ENCODE data around the gene DLEC1. TPM values are rescaled to one million over a fixed set of nuclear protein-coding genes. Genes with fewer than 3 reads are reported as not detected.

Gene DLEC1
- total and polyA plus RNA-seq, 2 donors (not counting 1 experiment from before 2014, with no cell fraction given): under 0.01 to 0.02 TPM

GRCh38 chr3:38088126-38089078 lies 49.4 kb downstream of the DLEC1 start:
- H3K9me3 ChIP-seq (ENCODE audit: control insufficient read depth, insufficient read depth, low read depth, low read length): peaks cover 3% of the 10 kb centered on the region
- no peaks in the 10 kb centered on the region for H3K79me2 ChIP-seq (ENCODE audit: control insufficient read depth, insufficient read depth, low read length)
- no peak for DNase-seq (ENCODE audit: low read depth in 2 of 2)
- no peaks in the 10 kb centered on the region for H3K4me1 ChIP-seq (ENCODE audit: control insufficient read depth, extremely low read depth, insufficient read depth, low read length)
- H3K27ac ChIP-seq (ENCODE audit: insufficient read depth, low read length): no peak overlapping the region
- TF ChIP-seq CTCF (conservative IDR thresholded peaks at IDR 0.05 in 1 of 2, IDR thresholded peaks at IDR 0.05 in 1 of 2; ENCODE audit: low read depth in 1 of 2, low read length in 2 of 2) (no peak), EZH2 (IDR thresholded peaks at IDR 0.05; ENCODE audit: low read length, missing control alignments) (no peak)
- no peak overlapping the region for H3K4me2 ChIP-seq (ENCODE audit: extremely low read depth, insufficient read depth, low read length)
- H4K20me1 ChIP-seq (ENCODE audit: control insufficient read depth, extremely low read depth, insufficient read depth, low read length): no peaks in the 10 kb centered on the region
- H2AFZ ChIP-seq (ENCODE audit: low read length): no peak overlapping the region
- H3K9ac ChIP-seq (ENCODE audit: insufficient read depth, low read length): no peak overlapping the region
- H3K4me3 ChIP-seq (replicated peaks in 1 of 4; ENCODE audit: control extremely low read depth in 1 of 4, insufficient read depth in 1 of 4, low read depth in 3 of 4, low read length in 4 of 4): no peak overlapping the region
- peaks cover 3% of the 10 kb centered on the region for H3K27me3 ChIP-seq (ENCODE audit: control insufficient read depth, insufficient read depth, low read length)
- H3K36me3 ChIP-seq (ENCODE audit: control insufficient read depth, insufficient read depth, low read length): no peaks in the 10 kb centered on the region

GRCh38 chr3:38089163-38089562 lies 50.2 kb downstream of the DLEC1 start:
- no peak overlapping the region for H3K9ac ChIP-seq (ENCODE audit: insufficient read depth, low read length)
- H4K20me1 ChIP-seq (ENCODE audit: control insufficient read depth, extremely low read depth, insufficient read depth, low read length): no peaks in the 10 kb centered on the region
- H3K79me2 ChIP-seq (ENCODE audit: control insufficient read depth, insufficient read depth, low read length): no peaks in the 10 kb centered on the region
- H3K9me3 ChIP-seq (ENCODE audit: control insufficient read depth, insufficient read depth, low read depth, low read length): peaks cover 2% of the 10 kb centered on the region
- no peak overlapping the region for H3K4me2 ChIP-seq (ENCODE audit: extremely low read depth, insufficient read depth, low read length)
- no peaks in the 10 kb centered on the region for H3K36me3 ChIP-seq (ENCODE audit: control insufficient read depth, insufficient read depth, low read length)
- no peak for DNase-seq (ENCODE audit: low read depth in 2 of 2)
- H2AFZ ChIP-seq (ENCODE audit: low read length): no peak overlapping the region
- peaks cover 8% of the 10 kb centered on the region for H3K27me3 ChIP-seq (ENCODE audit: control insufficient read depth, insufficient read depth, low read length)
- no peak overlapping the region for H3K4me3 ChIP-seq (replicated peaks in 1 of 4; ENCODE audit: control extremely low read depth in 1 of 4, insufficient read depth in 1 of 4, low read depth in 3 of 4, low read length in 4 of 4)
- TF ChIP-seq CTCF (conservative IDR thresholded peaks at IDR 0.05 in 1 of 2, IDR thresholded peaks at IDR 0.05 in 1 of 2; ENCODE audit: low read depth in 1 of 2, low read length in 2 of 2) (no peak), EZH2 (IDR thresholded peaks at IDR 0.05; ENCODE audit: low read length, missing control alignments) (no peak)
- no peaks in the 10 kb centered on the region for H3K4me1 ChIP-seq (ENCODE audit: control insufficient read depth, extremely low read depth, insufficient read depth, low read length)
- no peak overlapping the region for H3K27ac ChIP-seq (ENCODE audit: insufficient read depth, low read length)

GRCh38 chr3:38090453-38090852 lies 51.4 kb downstream of the DLEC1 start:
- Histone ChIP-seq H3K27me3 (ENCODE audit: control insufficient read depth, insufficient read depth, low read length) (peaks cover 13% of the 10 kb centered on the region), H3K9ac (ENCODE audit: insufficient read depth, low read length) (no peak overlapping the region), H3K36me3 (ENCODE audit: control insufficient read depth, insufficient read depth, low read length) (no peaks in the 10 kb centered on the region), H3K4me1 (ENCODE audit: control insufficient read depth, extremely low read depth, insufficient read depth, low read length) (no peaks in the 10 kb centered on the region), H3K9me3 (ENCODE audit: control insufficient read depth, insufficient read depth, low read depth, low read length) (no peaks in the 10 kb centered on the region), H4K20me1 (ENCODE audit: control insufficient read depth, extremely low read depth, insufficient read depth, low read length) (no peaks in the 10 kb centered on the region), H3K79me2 (ENCODE audit: control insufficient read depth, insufficient read depth, low read length) (no peaks in the 10 kb centered on the region), H2AFZ (ENCODE audit: low read length) (no peak overlapping the region), H3K27ac (ENCODE audit: insufficient read depth, low read length) (no peak overlapping the region), H3K4me2 (ENCODE audit: extremely low read depth, insufficient read depth, low read length) (no peak overlapping the region), H3K4me3 (replicated peaks in 1 of 4; ENCODE audit: control extremely low read depth in 1 of 4, insufficient read depth in 1 of 4, low read depth in 3 of 4, low read length in 4 of 4) (no peak overlapping the region)
- DNase-seq (ENCODE audit: low read depth in 2 of 2): no peak
- no peak for TF ChIP-seq EZH2 (IDR thresholded peaks at IDR 0.05; ENCODE audit: low read length, missing control alignments)
- no peak for TF ChIP-seq CTCF (conservative IDR thresholded peaks at IDR 0.05 in 1 of 2, IDR thresholded peaks at IDR 0.05 in 1 of 2; ENCODE audit: low read depth in 1 of 2, low read length in 2 of 2)
